SJSA1 (cell line): Measurements from ENCODE around the gene PLCL1. TPM values are rescaled to one million over a fixed set of nuclear protein-coding genes. Genes with fewer than 3 reads are reported as not detected.
"Not testable (repeated sequence)": the region's sequence is repeated elsewhere in the genome, so short reads cannot be mapped to it uniquely, and the experiment has no call there.

Experiments
- DNase-seq, 2 experiments: peaks; one replicate each; pipeline ENCODE4 v3.0.0-alpha.2; 2015 to 2020; ENCODE audit warnings: low spot score in 2 of 2, low read depth in 1 of 2
- H3K27ac ChIP-seq: fragments of 250-450 bp; sonication (Bioruptor Pico); 2 replicates; pipeline ENCODE4 v1.5.1; 2020; ENCODE audit warnings: mild to moderate bottlenecking, moderate library complexity
- H3K27me3 ChIP-seq: fragments of 250-450 bp; sonication (Bioruptor Pico); replicated peaks from 2 replicates; pipeline ENCODE4 v1.5.1; 2020; ENCODE audit warnings: mild to moderate bottlenecking, moderate library complexity
- H3K36me3 ChIP-seq: fragments of 250-450 bp; sonication (Bioruptor Pico); 2 replicates; pipeline ENCODE4 v1.5.1; 2020; ENCODE audit warnings: mild to moderate bottlenecking
- H3K4me1 ChIP-seq: fragments of 250-450 bp; sonication (Bioruptor Pico); replicated peaks from 2 replicates; pipeline ENCODE4 v1.6.1; 2021; ENCODE audit warnings: mild to moderate bottlenecking
- H3K4me3 ChIP-seq: fragments of 250-450 bp; sonication (Bioruptor Pico); 2 replicates; pipeline ENCODE4 v1.5.1; 2020; ENCODE audit warnings: mild to moderate bottlenecking
- H3K9me3 ChIP-seq: fragments of 250-450 bp; sonication (Bioruptor Pico); replicated peaks from 2 replicates; pipeline ENCODE4 v1.5.1; 2020; ENCODE audit warnings: mild to moderate bottlenecking
- total RNA-seq: library from RNA; depleted of rRNA; stranded (reverse); fragments of >200 nt; shearing (Covaris generic); gene quantifications from 2 replicates; pipeline ENCODE4 v1.2.3, GENCODE V29; 2014

The PLCL1 gene
- total RNA-seq, 1 experiment from 2014 or later: 0.03 TPM

DNA sequence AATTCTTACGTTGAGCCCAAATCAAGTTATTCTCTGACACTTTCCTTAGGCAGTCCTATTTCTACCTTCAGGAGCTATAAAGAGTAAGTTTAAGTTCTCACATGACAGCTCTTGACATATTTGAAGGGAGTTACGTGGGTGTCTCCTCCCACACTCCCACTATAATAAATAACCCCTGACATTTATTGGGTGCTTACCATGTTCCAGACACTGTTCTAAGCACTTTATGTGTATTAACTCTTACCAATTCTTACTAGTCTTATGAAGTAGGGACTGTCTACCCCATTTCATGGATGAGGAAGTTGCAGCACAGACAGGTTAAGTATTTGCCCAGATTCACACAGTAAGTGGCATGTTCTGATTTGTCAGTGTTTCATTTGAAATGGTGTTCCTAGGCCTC, 17.9 kb downstream of the PLCL1 start:
- DNase-seq: no peak
- H3K9me3 ChIP-seq: no peaks in the 10 kb centered on the region
- no peak overlapping the region for H3K4me3 ChIP-seq
- H3K27ac ChIP-seq: no peak overlapping the region
- no peaks in the 10 kb centered on the region for H3K36me3 ChIP-seq
- H3K4me1 ChIP-seq: no peaks in the 10 kb centered on the region
- no peaks in the 10 kb centered on the region; the same call in 1 of the 2 replicates for H3K27me3 ChIP-seq

DNA sequence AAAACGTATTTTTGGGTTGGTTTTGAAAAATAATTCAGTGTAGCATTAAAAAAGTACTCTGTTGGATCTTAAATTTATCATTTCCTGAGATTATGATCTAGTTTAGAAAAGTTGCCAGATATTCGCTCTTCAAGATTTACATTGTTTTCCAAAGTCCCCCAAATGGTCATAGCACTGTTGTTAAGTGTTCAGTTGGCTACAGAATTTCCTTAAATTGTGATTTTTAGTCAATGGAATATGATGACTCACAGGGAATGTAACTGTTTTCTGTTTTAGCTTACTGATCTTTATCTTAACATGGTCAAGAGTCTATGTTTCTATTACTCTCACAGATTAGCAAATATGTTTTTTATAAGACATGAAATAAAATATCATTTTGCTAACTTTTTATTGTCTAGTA, 23.2 kb downstream of the PLCL1 start:
- Histone ChIP-seq H3K27me3 (no peaks in the 10 kb centered on the region), H3K4me3 (no peak overlapping the region), H3K4me1 (no peaks in the 10 kb centered on the region), H3K9me3 (no peaks in the 10 kb centered on the region), H3K36me3 (no peaks in the 10 kb centered on the region), H3K27ac (no peak overlapping the region)
- no peak for DNase-seq

GRCh38 chr2:197828464-197829135, 24.2 kb downstream of the PLCL1 start:
- no peak overlapping the region for H3K4me3 ChIP-seq
- no peaks in the 10 kb centered on the region for H3K9me3 ChIP-seq
- H3K36me3 ChIP-seq: no peaks in the 10 kb centered on the region
- no peak for DNase-seq
- no peaks in the 10 kb centered on the region for H3K27me3 ChIP-seq
- H3K27ac ChIP-seq: no peak overlapping the region
- H3K4me1 ChIP-seq: no peaks in the 10 kb centered on the region

DNA sequence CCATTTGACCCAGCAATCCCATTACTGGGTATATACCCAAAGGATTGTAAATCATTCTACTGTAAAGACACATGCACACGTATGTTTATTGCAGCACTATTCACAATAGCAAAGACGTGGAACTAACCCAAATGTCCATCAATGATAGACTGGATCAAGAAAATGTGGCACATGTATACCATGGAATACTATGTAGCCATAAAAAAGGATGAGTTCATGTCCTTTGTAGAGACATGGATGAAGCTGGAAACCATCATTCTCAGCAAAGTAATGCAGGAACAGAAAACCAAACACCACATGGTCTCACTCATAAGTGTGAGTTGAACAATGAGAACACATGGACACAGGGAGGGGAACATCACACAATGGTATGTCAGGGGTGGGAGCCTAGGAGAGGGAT, 30.4 kb downstream of the PLCL1 start:
- not testable (repeated sequence) for H3K4me3 ChIP-seq, DNase-seq, H3K27me3 ChIP-seq, H3K27ac ChIP-seq, H3K36me3 ChIP-seq, H3K9me3 ChIP-seq, H3K4me1 ChIP-seq

DNA sequence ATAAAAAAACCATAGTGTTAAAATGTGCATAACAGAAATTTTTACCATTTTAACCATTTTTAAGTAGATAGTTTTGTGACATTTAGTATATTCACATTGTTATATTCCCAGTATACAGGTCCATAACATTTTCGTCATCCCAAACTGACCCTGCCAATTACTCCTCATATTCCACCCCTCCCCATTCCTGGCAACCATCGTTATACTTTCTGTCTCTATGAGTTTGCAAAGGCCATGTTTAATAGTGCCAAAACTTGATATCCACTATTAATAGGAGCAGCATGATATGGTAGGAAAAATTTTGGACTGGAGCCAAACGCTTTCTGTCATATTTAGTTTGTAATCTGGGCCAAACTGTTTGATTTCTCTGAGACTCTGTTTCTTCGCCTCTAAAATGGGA, 30.9 kb downstream of the PLCL1 start:
- Histone ChIP-seq H3K9me3 (no peaks in the 10 kb centered on the region), H3K36me3 (no peaks in the 10 kb centered on the region), H3K4me3 (no peak overlapping the region), H3K4me1 (no peaks in the 10 kb centered on the region), H3K27ac (no peak overlapping the region), H3K27me3 (no peaks in the 10 kb centered on the region)
- DNase-seq: no peak

DNA sequence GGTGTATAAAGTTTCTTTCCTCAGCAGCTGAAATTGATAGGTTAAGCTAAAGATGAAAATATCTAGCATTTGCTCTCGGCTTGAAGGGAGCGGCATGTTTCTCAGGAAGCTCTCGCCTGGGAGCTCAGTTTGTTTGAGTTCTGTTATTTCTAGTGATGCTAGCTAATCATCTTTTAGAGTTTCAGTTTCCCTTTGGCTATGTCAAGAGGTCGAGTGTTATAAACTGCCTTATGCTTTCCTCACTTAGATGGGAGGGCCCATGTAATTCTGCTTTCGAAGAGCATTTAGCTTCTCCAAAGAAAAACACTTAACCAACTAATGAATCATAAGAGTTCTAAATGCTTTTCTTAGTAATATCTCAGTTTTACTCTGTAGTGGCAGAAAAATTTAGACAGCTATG, 33.6 kb downstream of the PLCL1 start:
- Histone ChIP-seq H3K27ac (no peak overlapping the region), H3K4me1 (no peaks in the 10 kb centered on the region), H3K4me3 (no peak overlapping the region), H3K36me3 (no peaks in the 10 kb centered on the region), H3K27me3 (no peaks in the 10 kb centered on the region), H3K9me3 (no peaks in the 10 kb centered on the region)
- DNase-seq: no peak

- Histone ChIP-seq H3K36me3 (no peaks in the 10 kb centered on the region), H3K27me3 (no peaks in the 10 kb centered on the region), H3K4me3 (no peak overlapping the region), H3K27ac (no peak overlapping the region), H3K4me1 (no peaks in the 10 kb centered on the region), H3K9me3 (no peaks in the 10 kb centered on the region)
- DNase-seq: no peak
Measured at GRCh38 chr2:197838579-197838978, 34.2 kb downstream of the PLCL1 start.

- Histone ChIP-seq H3K27me3 (no peaks in the 10 kb centered on the region), H3K4me1 (no peaks in the 10 kb centered on the region), H3K9me3 (no peaks in the 10 kb centered on the region), H3K36me3 (no peaks in the 10 kb centered on the region), H3K27ac (no peak overlapping the region), H3K4me3 (no peak overlapping the region)
- DNase-seq: no peak
Measured at GRCh38 chr2:197839327-197839726, 34.9 kb downstream of the PLCL1 start.

DNA sequence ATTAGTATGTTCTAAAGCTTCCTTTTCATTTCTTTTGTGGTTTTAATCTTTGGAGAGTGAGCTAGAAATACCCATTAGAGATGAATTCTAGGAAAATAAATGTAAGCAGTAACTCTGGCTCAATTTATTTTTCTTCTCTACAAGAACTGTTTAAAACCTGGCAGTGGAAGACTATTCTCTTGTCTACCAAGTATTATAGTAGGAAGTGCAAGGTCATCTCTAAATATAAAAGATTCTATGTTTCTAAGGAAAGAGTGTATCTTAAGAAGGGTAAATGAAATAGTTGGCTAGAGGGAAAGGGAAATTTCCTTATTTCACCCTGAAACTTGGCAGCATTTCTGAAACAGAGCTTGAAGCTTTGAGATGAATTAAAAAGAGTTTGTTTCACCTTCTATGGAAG, 35.5 kb downstream of the PLCL1 start:
- H3K4me1 ChIP-seq: no peaks in the 10 kb centered on the region
- no peaks in the 10 kb centered on the region for H3K36me3 ChIP-seq
- H3K27ac ChIP-seq: no peak overlapping the region
- DNase-seq: no peak
- no peaks in the 10 kb centered on the region for H3K9me3 ChIP-seq
- H3K27me3 ChIP-seq: no peaks in the 10 kb centered on the region
- H3K4me3 ChIP-seq: no peak overlapping the region

GRCh38 chr2:197846128-197846527, 41.7 kb downstream of the PLCL1 start:
- H3K36me3 ChIP-seq: no peaks in the 10 kb centered on the region
- peaks cover 15% of the 10 kb centered on the region; the same call in 1 of the 2 replicates for H3K27me3 ChIP-seq
- DNase-seq: no peak
- no peak overlapping the region for H3K4me3 ChIP-seq
- H3K4me1 ChIP-seq: no peaks in the 10 kb centered on the region
- H3K27ac ChIP-seq: no peak overlapping the region
- H3K9me3 ChIP-seq: no peaks in the 10 kb centered on the region

- no peak overlapping the region for H3K4me3 ChIP-seq
- no peaks in the 10 kb centered on the region for H3K36me3 ChIP-seq
- no peaks in the 10 kb centered on the region for H3K9me3 ChIP-seq
- no peak for DNase-seq
- peaks cover 15% of the 10 kb centered on the region; the same call in 1 of the 2 replicates for H3K27me3 ChIP-seq
- no peak overlapping the region for H3K27ac ChIP-seq
- no peaks in the 10 kb centered on the region for H3K4me1 ChIP-seq
Measured at GRCh38 chr2:197846777-197847176, 42.4 kb downstream of the PLCL1 start.

DNA sequence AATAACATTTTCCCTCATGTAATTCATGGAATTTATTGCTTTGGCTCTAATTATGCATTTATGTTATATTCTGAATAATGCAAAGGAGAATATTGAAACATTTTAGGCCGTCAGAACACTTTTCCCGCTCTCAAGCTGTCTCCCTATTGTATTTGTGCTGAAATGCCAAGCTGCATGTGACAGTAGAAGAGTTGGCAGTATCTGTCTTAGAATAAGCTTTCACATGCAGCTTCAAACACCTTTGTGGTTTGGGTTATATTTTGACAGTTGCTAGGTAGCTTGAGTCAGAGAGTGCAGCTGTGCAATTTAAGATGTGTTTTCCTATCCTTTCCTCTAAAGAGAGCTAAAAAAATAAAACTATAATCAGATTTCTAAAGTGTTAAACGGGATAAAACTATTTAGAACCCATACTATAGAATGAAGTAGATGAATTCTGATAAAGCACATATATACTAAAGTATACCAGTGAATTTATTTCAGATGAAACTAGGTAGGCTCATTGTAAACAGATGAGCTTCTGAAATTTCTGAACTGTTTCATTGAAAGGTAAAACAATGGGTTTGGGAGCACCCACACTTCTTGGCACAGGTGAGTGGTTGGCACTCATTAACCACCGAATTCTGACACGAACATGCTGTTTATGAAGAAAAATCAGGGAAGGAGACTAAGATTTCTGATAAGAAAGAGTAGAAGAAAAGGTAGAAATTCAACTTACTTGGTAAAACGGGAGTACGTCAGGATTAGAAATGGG, 43.4 kb downstream of the PLCL1 start:
- Histone ChIP-seq H3K4me1 (no peaks in the 10 kb centered on the region), H3K27ac (no peak overlapping the region), H3K36me3 (no peaks in the 10 kb centered on the region), H3K27me3 (peaks cover 15% of the 10 kb centered on the region; the same call in 1 of the 2 replicates), H3K9me3 (no peaks in the 10 kb centered on the region), H3K4me3 (no peak overlapping the region)
- DNase-seq: no peak

GRCh38 chr2:197848602-197849001, 44.2 kb downstream of the PLCL1 start:
- H3K4me3 ChIP-seq: no peak overlapping the region
- DNase-seq: no peak
- H3K9me3 ChIP-seq: no peaks in the 10 kb centered on the region
- no peaks in the 10 kb centered on the region for H3K36me3 ChIP-seq
- H3K27me3 ChIP-seq: peaks cover 15% of the 10 kb centered on the region; the same call in 1 of the 2 replicates
- H3K4me1 ChIP-seq: no peaks in the 10 kb centered on the region
- H3K27ac ChIP-seq: no peak overlapping the region

DNA sequence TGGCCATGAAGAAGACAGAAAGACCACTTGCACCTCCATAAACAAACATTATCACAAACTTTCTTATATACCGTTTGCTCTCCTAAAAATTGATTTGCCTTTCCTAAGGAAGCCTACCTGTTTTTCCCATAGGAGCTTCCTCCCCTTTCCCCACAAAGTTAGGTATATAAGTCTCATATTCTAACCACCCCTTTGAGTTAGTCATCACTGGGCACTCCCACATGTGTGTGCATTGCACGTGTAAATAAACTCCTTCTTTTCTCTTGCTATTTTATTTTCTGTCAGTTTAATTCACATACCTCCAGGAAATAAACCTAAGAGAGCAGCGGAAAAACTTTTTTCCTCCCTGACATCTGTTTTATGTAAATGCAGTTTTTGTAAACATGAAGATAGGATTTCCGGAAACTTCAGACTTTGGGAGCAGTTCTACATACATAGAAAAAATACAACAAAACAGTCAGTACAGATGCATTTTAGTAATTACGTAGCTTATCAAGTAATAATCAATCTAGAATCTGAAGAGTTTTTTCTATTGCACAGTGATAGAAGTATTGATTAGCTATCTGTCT, 46.6 kb downstream of the PLCL1 start:
- Histone ChIP-seq H3K27ac (no peak overlapping the region), H3K4me3 (no peak overlapping the region), H3K36me3 (no peaks in the 10 kb centered on the region), H3K9me3 (no peaks in the 10 kb centered on the region), H3K27me3 (peaks cover 13% of the 10 kb centered on the region; the same call in 1 of the 2 replicates), H3K4me1 (no peaks in the 10 kb centered on the region)
- no peak for DNase-seq
